ENCODE measurements around the gene PITX1. TPM values are rescaled to one million over a fixed set of nuclear protein-coding genes. Genes with fewer than 3 reads are reported as not detected.

Gene PITX1
- total and polyA plus RNA-seq, 2 donors (not counting 3 experiments of a cell fraction or from before 2014, with no cell fraction given), result 0.48 to 6.0 TPM

DNA sequence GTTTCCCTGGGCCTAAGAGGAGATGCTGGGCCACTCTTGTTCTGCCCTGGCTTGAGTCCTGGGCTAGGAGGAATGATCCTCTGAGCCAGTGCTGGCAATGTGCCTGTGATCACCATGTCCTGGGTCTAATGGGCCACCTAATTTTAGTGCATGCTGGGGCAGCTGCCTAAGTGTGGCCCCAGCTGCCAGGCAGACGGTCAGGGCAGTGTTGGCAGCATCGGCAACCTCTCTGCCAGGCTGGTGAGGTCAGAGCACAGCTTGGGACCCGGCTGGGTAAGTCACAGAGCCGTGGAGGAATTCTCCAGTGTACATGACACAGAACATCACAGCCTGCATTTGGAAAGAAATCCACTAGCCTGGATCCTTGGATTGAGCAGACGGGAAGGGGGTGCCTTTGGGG lies 21.4 kb upstream of the PITX1 start:
- no peak for FAIRE-seq
- TF ChIP-seq GATA2 (IDR thresholded peaks at IDR 0.05; ENCODE audit: insufficient read depth, insufficient read length, low read depth, low read length), result no peak
- TF ChIP-seq, protein P1, sequence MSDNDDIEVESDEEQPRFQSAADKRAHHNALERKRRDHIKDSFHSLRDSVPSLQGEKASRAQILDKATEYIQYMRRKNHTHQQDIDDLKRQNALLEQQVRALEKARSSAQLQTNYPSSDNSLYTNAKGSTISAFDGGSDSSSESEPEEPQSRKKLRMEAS (IDR thresholded peaks at IDR 0.05; ENCODE audit: insufficient read depth, insufficient read length), result no peak
- TF ChIP-seq POLR2AphosphoS5 (IDR thresholded peaks at IDR 0.05; ENCODE audit: insufficient read depth, low read depth, low read length), result no peak
- H3K27me3 ChIP-seq (ENCODE audit: control insufficient read depth in 2 of 2, insufficient read depth in 2 of 2, low read length in 2 of 2), result peaks cover 42 to 43% of the 10 kb centered on the region in 2 experiments

DNA sequence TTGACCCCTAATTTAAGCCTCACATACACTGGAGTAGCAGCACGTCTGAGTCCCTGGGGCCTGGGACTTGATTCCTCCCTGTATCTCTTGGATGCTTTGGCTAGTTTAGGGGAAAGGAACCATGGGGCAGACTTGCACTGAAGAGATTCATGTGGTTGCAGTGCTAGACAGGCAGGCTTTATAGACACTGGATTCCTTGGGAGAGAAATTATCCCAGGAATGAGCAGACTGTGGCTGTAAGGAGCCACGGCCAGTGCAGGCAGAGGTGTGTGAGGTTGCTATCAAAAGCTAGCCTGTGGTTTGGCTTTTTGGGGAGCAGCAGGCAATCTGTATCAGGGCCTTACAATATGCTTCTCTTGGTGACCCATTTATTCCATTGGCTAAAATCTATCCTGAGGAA lies 20.5 kb upstream of the PITX1 start:
- no peak overlapping the region for H2AFZ ChIP-seq (ENCODE audit: low read depth, low read length)
- peaks cover 48 to 52% of the 10 kb centered on the region in 2 experiments for H3K27me3 ChIP-seq (ENCODE audit: control insufficient read depth in 2 of 2, insufficient read depth in 2 of 2, low read length in 2 of 2)
- no peak overlapping the region for H3K4me3 ChIP-seq (replicated peaks in 1 of 3; ENCODE audit: insufficient read depth in 1 of 3, low read depth in 1 of 3, low read length in 3 of 3)
- H3K9ac ChIP-seq (replicated peaks; ENCODE audit: extremely low read depth, insufficient read depth, low read length), result no peak overlapping the region
- H3K4me2 ChIP-seq (ENCODE audit: insufficient read depth, low read length), result no peak overlapping the region
- dilution Hi-C loops (cut with MboI; ENCODE audit: extremely low pct_ligation_motif_present, low sequenced_read_pairs), result no loop called here
- H3K79me2 ChIP-seq (ENCODE audit: control insufficient read depth, insufficient read depth, low read length), result no peaks in the 10 kb centered on the region
- H3K36me3 ChIP-seq (ENCODE audit: control insufficient read depth in 2 of 2, extremely low read depth in 1 of 2, insufficient read depth in 2 of 2, low read length in 2 of 2), result no peaks in the 10 kb centered on the region
- no peak overlapping the region for H3K27ac ChIP-seq (ENCODE audit: insufficient read depth, low read depth, low read length)
- intact Hi-C loops (cut with micrococcal nuclease), result no loop called here
- H4K20me1 ChIP-seq (replicated peaks; ENCODE audit: control insufficient read depth, extremely low read depth, insufficient read depth, low read length), result no peaks in the 10 kb centered on the region
- CTCF ChIA-PET, result interaction anchor here (0.9 kb wide), 1 partner anchor 8 kb away, joined by 3 read pairs; no protein-coding TSS in a partner anchor
- no peaks in the 10 kb centered on the region for H3K9me3 ChIP-seq (replicated peaks; ENCODE audit: control insufficient read depth, insufficient read depth, low read length)
- BruUV-seq (replicated peaks), result no TSS peak
- no peaks in the 10 kb centered on the region for H3K9me1 ChIP-seq (replicated peaks; ENCODE audit: control insufficient read depth, extremely low read depth, insufficient read depth, low read length)
- TF ChIP-seq EZH2 (IDR thresholded peaks at IDR 0.05; ENCODE audit: borderline replicate concordance, low read depth, low read length, severe bottlenecking) (no peak), MYC (IDR thresholded peaks at IDR 0.05; ENCODE audit: low read depth, low read length) (no peak), POLR2A (IDR thresholded peaks at IDR 0.05; ENCODE audit: low read depth, low read length) (no peak), FOS (IDR thresholded peaks at IDR 0.05; ENCODE audit: borderline replicate concordance, insufficient read depth, low read length) (no peak), JUN (IDR thresholded peaks at IDR 0.05; ENCODE audit: borderline replicate concordance, insufficient read depth, insufficient read length, low read depth) (no peak), GATA2 (IDR thresholded peaks at IDR 0.05; ENCODE audit: insufficient read depth, insufficient read length, low read depth, low read length) (no peak), POLR2AphosphoS5 (IDR thresholded peaks at IDR 0.05; ENCODE audit: insufficient read depth, low read depth, low read length) (no peak)
- TF ChIP-seq, protein P1 (IDR thresholded peaks at IDR 0.05; ENCODE audit: insufficient read depth, insufficient read length), result no peak
- TF ChIP-seq, protein P2, sequence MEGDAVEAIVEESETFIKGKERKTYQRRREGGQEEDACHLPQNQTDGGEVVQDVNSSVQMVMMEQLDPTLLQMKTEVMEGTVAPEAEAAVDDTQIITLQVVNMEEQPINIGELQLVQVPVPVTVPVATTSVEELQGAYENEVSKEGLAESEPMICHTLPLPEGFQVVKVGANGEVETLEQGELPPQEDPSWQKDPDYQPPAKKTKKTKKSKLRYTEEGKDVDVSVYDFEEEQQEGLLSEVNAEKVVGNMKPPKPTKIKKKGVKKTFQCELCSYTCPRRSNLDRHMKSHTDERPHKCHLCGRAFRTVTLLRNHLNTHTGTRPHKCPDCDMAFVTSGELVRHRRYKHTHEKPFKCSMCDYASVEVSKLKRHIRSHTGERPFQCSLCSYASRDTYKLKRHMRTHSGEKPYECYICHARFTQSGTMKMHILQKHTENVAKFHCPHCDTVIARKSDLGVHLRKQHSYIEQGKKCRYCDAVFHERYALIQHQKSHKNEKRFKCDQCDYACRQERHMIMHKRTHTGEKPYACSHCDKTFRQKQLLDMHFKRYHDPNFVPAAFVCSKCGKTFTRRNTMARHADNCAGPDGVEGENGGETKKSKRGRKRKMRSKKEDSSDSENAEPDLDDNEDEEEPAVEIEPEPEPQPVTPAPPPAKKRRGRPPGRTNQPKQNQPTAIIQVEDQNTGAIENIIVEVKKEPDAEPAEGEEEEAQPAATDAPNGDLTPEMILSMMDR (IDR thresholded peaks at IDR 0.05; ENCODE audit: extremely low read depth in 1 of 2, insufficient read depth in 1 of 2, low read depth in 1 of 2, low read length in 2 of 2), result no peak
- DNase-seq (ENCODE audit: low read depth, low spot score) (no peak), FAIRE-seq (no peak)
- no peaks in the 10 kb centered on the region for H3K4me1 ChIP-seq (ENCODE audit: control insufficient read depth, extremely low read depth, insufficient read depth, low read length)
- POLR2A ChIA-PET, result no interaction called here

More for the DNA sequence above, 21.4 kb upstream of the PITX1 start:
- no TSS peak for BruUV-seq (replicated peaks)
- Histone ChIP-seq H3K36me3 (ENCODE audit: control insufficient read depth in 2 of 2, extremely low read depth in 1 of 2, insufficient read depth in 2 of 2, low read length in 2 of 2) (no peaks in the 10 kb centered on the region), H3K9me1 (replicated peaks; ENCODE audit: control insufficient read depth, extremely low read depth, insufficient read depth, low read length) (no peaks in the 10 kb centered on the region), H3K27ac (ENCODE audit: insufficient read depth, low read depth, low read length) (no peak overlapping the region), H2AFZ (ENCODE audit: low read depth, low read length) (no peak overlapping the region), H3K9me3 (replicated peaks; ENCODE audit: control insufficient read depth, insufficient read depth, low read length) (no peaks in the 10 kb centered on the region), H3K9ac (replicated peaks; ENCODE audit: extremely low read depth, insufficient read depth, low read length) (no peak overlapping the region), H3K4me3 (replicated peaks in 1 of 3; ENCODE audit: insufficient read depth in 1 of 3, low read depth in 1 of 3, low read length in 3 of 3) (no peak overlapping the region), H3K79me2 (ENCODE audit: control insufficient read depth, insufficient read depth, low read length) (no peaks in the 10 kb centered on the region), H3K4me2 (ENCODE audit: insufficient read depth, low read length) (no peak overlapping the region), H4K20me1 (replicated peaks; ENCODE audit: control insufficient read depth, extremely low read depth, insufficient read depth, low read length) (no peaks in the 10 kb centered on the region), H3K4me1 (ENCODE audit: control insufficient read depth, extremely low read depth, insufficient read depth, low read length) (no peaks in the 10 kb centered on the region)
- intact Hi-C loops (cut with micrococcal nuclease), result no loop called here
- DNase-seq (ENCODE audit: low read depth, low spot score), result no peak
- dilution Hi-C loops (cut with MboI; ENCODE audit: extremely low pct_ligation_motif_present, low sequenced_read_pairs), result no loop called here
- ChIA-PET POLR2A (no interaction called here), CTCF (no interaction called here)
